Endothelial cell of umbilical vein (primary cell): ENCODE results near the gene MYO7B.

ENCODE experiments used
- JUN ChIP-seq: IDR thresholded peaks from 2 replicates; pipeline ENCODE4 v1.6.1; 2011; ENCODE audit warnings: borderline replicate concordance, low read depth; ENCODE audit not compliant: insufficient read length, insufficient read depth
- MYC ChIP-seq: IDR thresholded peaks from one replicate; pipeline ENCODE4 v1.6.1; 2011; ENCODE audit warnings: mild to moderate bottlenecking, low read depth, low read length
- POLR2A ChIP-seq: IDR thresholded peaks from 2 replicates; pipeline ENCODE4 v1.6.1; 2012; ENCODE audit warnings: low read depth, mild to moderate bottlenecking, control low read depth, low read length
- POLR2AphosphoS5 ChIP-seq: IDR thresholded peaks from 2 replicates; pipeline ENCODE4 v1.6.1; 2012; ENCODE audit warnings: low read depth, mild to moderate bottlenecking, control low read depth, low read length, moderate library complexity; ENCODE audit not compliant: insufficient read depth
- TF ChIP-seq, protein P1 (sequence below), 2 donors: IDR thresholded peaks; 1 replicate in 1 of 2; 2 replicates in 1 of 2; pipeline ENCODE4 v1.5.1; 2011; ENCODE audit warnings: low read length in 2 of 2, mild to moderate bottlenecking in 2 of 2, moderate library complexity in 2 of 2, control low read depth in 1 of 2, inconsistent platforms in 1 of 2, low read depth in 1 of 2; ENCODE audit not compliant: insufficient read depth in 1 of 2; ENCODE audit errors: extremely low read depth in 1 of 2

DNA sequence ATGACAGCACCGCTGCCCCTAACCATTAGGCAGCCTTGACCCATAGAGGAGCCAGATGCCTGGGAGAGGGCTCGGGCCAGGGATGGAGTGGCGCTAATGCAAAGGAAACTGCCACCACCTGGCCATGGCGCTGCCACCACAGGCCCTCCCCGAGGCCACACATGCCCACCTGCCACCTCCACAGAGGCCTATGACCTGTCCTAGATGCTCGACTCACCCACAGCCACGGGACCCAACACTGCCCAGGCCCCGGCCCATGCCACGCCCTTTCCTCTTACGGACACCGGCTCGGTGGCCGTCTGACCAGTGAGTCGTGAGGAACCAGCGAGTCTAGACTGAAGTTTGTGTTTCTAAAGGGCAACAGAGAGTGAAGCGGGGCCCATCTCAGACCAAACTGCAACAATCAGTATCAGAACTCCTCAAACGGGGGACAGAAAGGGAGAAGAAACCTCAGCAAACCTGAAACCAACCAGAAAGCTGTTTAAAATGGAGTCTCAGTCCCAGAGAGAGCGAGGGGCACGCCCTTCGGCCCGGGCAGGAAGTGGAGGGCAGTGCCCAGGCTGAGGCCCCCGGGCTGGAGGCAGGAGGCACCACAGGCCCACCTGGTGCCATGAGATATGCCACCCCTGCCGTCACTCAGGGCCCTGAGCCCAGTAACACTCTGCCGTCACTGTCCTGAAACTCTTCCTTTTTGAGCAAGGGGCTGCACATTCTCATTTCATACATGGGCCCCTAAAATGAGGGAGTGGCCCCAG, 111.2 kb downstream of the MYO7B start:
- TF ChIP-seq MYC = no peak
- TF ChIP-seq, protein P1, sequence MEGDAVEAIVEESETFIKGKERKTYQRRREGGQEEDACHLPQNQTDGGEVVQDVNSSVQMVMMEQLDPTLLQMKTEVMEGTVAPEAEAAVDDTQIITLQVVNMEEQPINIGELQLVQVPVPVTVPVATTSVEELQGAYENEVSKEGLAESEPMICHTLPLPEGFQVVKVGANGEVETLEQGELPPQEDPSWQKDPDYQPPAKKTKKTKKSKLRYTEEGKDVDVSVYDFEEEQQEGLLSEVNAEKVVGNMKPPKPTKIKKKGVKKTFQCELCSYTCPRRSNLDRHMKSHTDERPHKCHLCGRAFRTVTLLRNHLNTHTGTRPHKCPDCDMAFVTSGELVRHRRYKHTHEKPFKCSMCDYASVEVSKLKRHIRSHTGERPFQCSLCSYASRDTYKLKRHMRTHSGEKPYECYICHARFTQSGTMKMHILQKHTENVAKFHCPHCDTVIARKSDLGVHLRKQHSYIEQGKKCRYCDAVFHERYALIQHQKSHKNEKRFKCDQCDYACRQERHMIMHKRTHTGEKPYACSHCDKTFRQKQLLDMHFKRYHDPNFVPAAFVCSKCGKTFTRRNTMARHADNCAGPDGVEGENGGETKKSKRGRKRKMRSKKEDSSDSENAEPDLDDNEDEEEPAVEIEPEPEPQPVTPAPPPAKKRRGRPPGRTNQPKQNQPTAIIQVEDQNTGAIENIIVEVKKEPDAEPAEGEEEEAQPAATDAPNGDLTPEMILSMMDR (IDR thresholded peaks at IDR 0.05; ENCODE audit: extremely low read depth in 1 of 2, insufficient read depth in 1 of 2, low read depth in 1 of 2, low read length in 2 of 2) = no peak
- peak; percentile 54 for TF ChIP-seq POLR2A
- TF ChIP-seq POLR2AphosphoS5 = no peak
- no peak for TF ChIP-seq JUN
